ENCODE measurements around the gene TMEM170B. TPM values are rescaled to one million over a fixed set of nuclear protein-coding genes. Genes with fewer than 3 reads are reported as not detected.

TMEM170B gene
- polyA plus RNA-seq, 1 donor (not counting 4 experiments of a cell fraction or from before 2014, with no cell fraction given) = 0.08 TPM

GRCh38 chr6:11586536-11586935 is 49.0 kb downstream of the TMEM170B start:
- H3K9me3 ChIP-seq (ENCODE audit: control insufficient read depth, low read depth, low read length) = no peaks in the 10 kb centered on the region
- H3K27ac ChIP-seq (ENCODE audit: control insufficient read depth, insufficient read depth, low read length) = no peak overlapping the region
- peaks cover 3% of the 10 kb centered on the region for H3K4me1 ChIP-seq (ENCODE audit: control insufficient read depth, extremely low read depth, insufficient read depth, low read length)
- no peaks in the 10 kb centered on the region for H4K20me1 ChIP-seq (ENCODE audit: control insufficient read depth, extremely low read depth, insufficient read depth, low read length)
- no peaks in the 10 kb centered on the region for H3K79me2 ChIP-seq (ENCODE audit: control insufficient read depth, insufficient read depth, low read length)
- H3K36me3 ChIP-seq (ENCODE audit: control insufficient read depth in 2 of 2, extremely low read depth in 1 of 2, insufficient read depth in 2 of 2, low read length in 2 of 2) = no peaks in the 10 kb centered on the region
- no peak overlapping the region for H2AFZ ChIP-seq (ENCODE audit: control insufficient read depth, low read length)
- H3K27me3 ChIP-seq (ENCODE audit: control insufficient read depth, extremely low read depth, insufficient read depth, low read length) = no peaks in the 10 kb centered on the region
- FAIRE-seq (peak; percentile 61), DNase-seq (ENCODE audit: low read depth, low spot score) (no peak)
- no peaks in the 10 kb centered on the region for H3K9me1 ChIP-seq (ENCODE audit: control insufficient read depth, extremely low read depth, insufficient read depth, low read length)
- H3K9ac ChIP-seq (ENCODE audit: control insufficient read depth, extremely low read depth, insufficient read depth, low read length) = no peak overlapping the region
- dilution Hi-C loops (cut with MboI; ENCODE audit: extremely low pct_ligation_motif_present, low sequenced_read_pairs) = no loop called here
- no peak overlapping the region for H3K4me2 ChIP-seq (ENCODE audit: control insufficient read depth, extremely low read depth, insufficient read depth, low read depth, low read length)
- H3K4me3 ChIP-seq (ENCODE audit: control insufficient read depth in 2 of 3, extremely low read depth in 1 of 3, insufficient read depth in 2 of 3, low read depth in 1 of 3, low read length in 3 of 3) = no peak overlapping the region
- TF ChIP-seq EZH2 (IDR thresholded peaks at IDR 0.05; ENCODE audit: low read length) (no peak), CTCF (optimal IDR thresholded peaks at IDR 0.05 in 1 of 3, IDR thresholded peaks at IDR 0.05 in 1 of 3, conservative IDR thresholded peaks at IDR 0.05 in 1 of 3; ENCODE audit: extremely low read depth in 1 of 3, insufficient read depth in 2 of 3, low read length in 3 of 3) (no peak)

- Histone ChIP-seq H3K4me2 (ENCODE audit: control insufficient read depth, extremely low read depth, insufficient read depth, low read depth, low read length) (no peak overlapping the region), H2AFZ (ENCODE audit: control insufficient read depth, low read length) (no peak overlapping the region), H3K9ac (ENCODE audit: control insufficient read depth, extremely low read depth, insufficient read depth, low read length) (no peak overlapping the region), H3K4me1 (ENCODE audit: control insufficient read depth, extremely low read depth, insufficient read depth, low read length) (peaks cover 3% of the 10 kb centered on the region), H3K9me3 (ENCODE audit: control insufficient read depth, low read depth, low read length) (no peaks in the 10 kb centered on the region), H3K36me3 (ENCODE audit: control insufficient read depth in 2 of 2, extremely low read depth in 1 of 2, insufficient read depth in 2 of 2, low read length in 2 of 2) (no peaks in the 10 kb centered on the region), H3K27ac (ENCODE audit: control insufficient read depth, insufficient read depth, low read length) (no peak overlapping the region), H4K20me1 (ENCODE audit: control insufficient read depth, extremely low read depth, insufficient read depth, low read length) (no peaks in the 10 kb centered on the region), H3K9me1 (ENCODE audit: control insufficient read depth, extremely low read depth, insufficient read depth, low read length) (no peaks in the 10 kb centered on the region), H3K27me3 (ENCODE audit: control insufficient read depth, extremely low read depth, insufficient read depth, low read length) (no peaks in the 10 kb centered on the region), H3K79me2 (ENCODE audit: control insufficient read depth, insufficient read depth, low read length) (no peaks in the 10 kb centered on the region), H3K4me3 (ENCODE audit: control insufficient read depth in 2 of 3, extremely low read depth in 1 of 3, insufficient read depth in 2 of 3, low read depth in 1 of 3, low read length in 3 of 3) (no peak overlapping the region)
- DNase-seq (ENCODE audit: low read depth, low spot score) = no peak
- TF ChIP-seq EZH2 (IDR thresholded peaks at IDR 0.05; ENCODE audit: low read length) (no peak), CTCF (optimal IDR thresholded peaks at IDR 0.05 in 1 of 3, IDR thresholded peaks at IDR 0.05 in 1 of 3, conservative IDR thresholded peaks at IDR 0.05 in 1 of 3; ENCODE audit: extremely low read depth in 1 of 3, insufficient read depth in 2 of 3, low read length in 3 of 3) (no peak)
- no peak for FAIRE-seq
- dilution Hi-C loops (cut with MboI; ENCODE audit: extremely low pct_ligation_motif_present, low sequenced_read_pairs) = no loop called here
Observed at GRCh38 chr6:11589261-11589660, 51.7 kb downstream of the TMEM170B start.
